MM.1S (cell line): ENCODE data around the gene SP3.

Source experiments
- CTCF ChIP-seq: fragments of 300-600 bp; sonication (generic); IDR thresholded peaks from 2 replicates; pipeline ENCODE4 v1.5.1; 2016; ENCODE audit warnings: antibody characterized with exemption, low read length, mixed read lengths
- EZH2phosphoT487 ChIP-seq: fragments of 300-600 bp; sonication (generic); IDR thresholded peaks from 2 replicates; pipeline ENCODE4 v1.6.1; 2018; ENCODE audit warnings: antibody characterized with exemption, low read length

GRCh38 chr2:173993459-173993858 is 28.3 kb upstream of the SP3 start:
- TF ChIP-seq CTCF (no peak), EZH2phosphoT487 (no peak)
